Panc1 (cell line): Measurements from ENCODE around the gene LMNTD2. TPM values are rescaled to one million over a fixed set of nuclear protein-coding genes. Genes with fewer than 3 reads are reported as not detected.
A peak's percentile ranks its signal among the peaks of the same experiment; 100 is the strongest.

ENCODE experiments used
- ATAC-seq: fragments of 200-7000 bp; cut with Tn5 transposase; 2 replicates; pipeline ENCODE4 v1.9.1; 2020; ENCODE audit warnings: mild to moderate bottlenecking, moderate library complexity
- BruUV-seq: library from RNA; stranded (reverse); fragments of 400-500 nt; replicated peaks from 2 replicates; lab custom pipeline; 2021; lab: Mats Ljungman, UMichigan
- CTCF ChIA-PET: fragments of 300-600 bp; sonication (Branson Sonifier 250); formaldehyde crosslinking; loops from one replicate; lab custom pipeline; 2022; ENCODE audit warnings: antibody characterized with exemption; lab: Charles Lee
- POLR2A ChIA-PET: fragments of 300-600 bp; sonication (Branson Sonifier 250); formaldehyde crosslinking; loops from one replicate; lab custom pipeline; 2022; ENCODE audit warnings: antibody characterized with exemption; lab: Charles Lee
- DNase-seq: peaks from one replicate; pipeline ENCODE4 v3.0.0-alpha.2; 2010; ENCODE audit warnings: low read depth, low spot score
- H3K27ac ChIP-seq: 2 replicates; pipeline ENCODE4 v1.5.1; 2011; ENCODE audit warnings: mild to moderate bottlenecking, low read length, inconsistent platforms
- H3K27me3 ChIP-seq: fragments of 200-500 bp; sonication (Bioruptor generic); 2 replicates; pipeline ENCODE4 v1.6.0; 2014; ENCODE audit warnings: low read length, inconsistent platforms; ENCODE audit not compliant: control insufficient read depth, insufficient read depth
- H3K36me3 ChIP-seq: fragments of 200-500 bp; sonication (Bioruptor generic); 2 replicates; pipeline ENCODE4 v1.5.1; 2014; ENCODE audit warnings: inconsistent platforms, mild to moderate bottlenecking, low read length, moderate library complexity; ENCODE audit not compliant: control insufficient read depth, insufficient read depth
- H3K4me1 ChIP-seq: 2 replicates; pipeline ENCODE4 v1.5.1; 2011; ENCODE audit warnings: inconsistent platforms, mild to moderate bottlenecking, low read length, moderate library complexity; ENCODE audit not compliant: control insufficient read depth, insufficient read depth
- H3K4me3 ChIP-seq, 2 experiments: 2 replicates each; pipeline ENCODE4 v1.5.1; 2011 to 2012; ENCODE audit warnings: low read depth in 2 of 2, low read length in 2 of 2, mild to moderate bottlenecking in 2 of 2, inconsistent platforms in 1 of 2, moderate library complexity in 1 of 2
- H3K9me3 ChIP-seq: fragments of 200-500 bp; sonication (Bioruptor generic); 2 replicates; pipeline ENCODE4 v1.5.1; 2014; ENCODE audit warnings: low read depth, mild to moderate bottlenecking, inconsistent platforms, low read length, moderate library complexity; ENCODE audit not compliant: control insufficient read depth, insufficient read depth
- CTCF ChIP-seq: fragments of 450-650 bp; IDR thresholded peaks from 2 replicates; pipeline ENCODE4 v1.5.1; 2017; ENCODE audit warnings: mild to moderate bottlenecking
- POLR2AphosphoS5 ChIP-seq: IDR thresholded peaks from 2 replicates; pipeline ENCODE4 v1.6.1; 2012; ENCODE audit warnings: mild to moderate bottlenecking, low read depth, low read length, moderate library complexity
- REST ChIP-seq, 2 experiments: IDR thresholded peaks; 2 replicates each; pipeline ENCODE4 v1.6.1; 2011 to 2012; ENCODE audit warnings: low read depth in 2 of 2, control low read depth in 1 of 2, low read length in 1 of 2, mild to moderate bottlenecking in 1 of 2, moderate library complexity in 1 of 2; ENCODE audit not compliant: insufficient read depth in 1 of 2
- SIN3A ChIP-seq: IDR thresholded peaks from 2 replicates; pipeline ENCODE4 v1.6.1; 2012; ENCODE audit warnings: low read depth, mild to moderate bottlenecking, low read length, moderate library complexity, borderline replicate concordance; ENCODE audit not compliant: insufficient read depth
- TCF7L2 ChIP-seq: IDR thresholded peaks from 2 replicates; pipeline ENCODE4 v1.6.1; 2011; ENCODE audit warnings: mild to moderate bottlenecking, low read depth, low read length, inconsistent platforms
- in situ Hi-C: cut with HindIII; loops from 2 replicates; pipeline ENCODE4 v1.10.0; 2016; ENCODE audit warnings: low sequenced_read_pairs, low pct_unique_long_range_greater_than_20kb
- intact Hi-C: fragments of 100-400 bp; cut with micrococcal nuclease; formaldehyde crosslinking; loops from one replicate; pipeline ENCODE4 v1.10.0; 2022; ENCODE audit not compliant: unreplicated experiment
- total RNA-seq: library from RNA; stranded (reverse); gene quantifications from one replicate; pipeline ENCODE4 v1.2.1, GENCODE V29; 2021; ENCODE audit not compliant: unreplicated experiment

The LMNTD2 gene
- total RNA-seq, 1 experiment from 2014 or later = 21.8 TPM

GRCh38 chr11:555227-555779 lies 5.2 kb downstream of the LMNTD2 start:
- ATAC-seq (peak; percentile 29), DNase-seq (no peak)
- intact Hi-C loops = loop anchor here (10.0 kb wide), 1 partner anchor 169 kb away; no protein-coding TSS in a partner anchor
- CTCF ChIA-PET = interaction anchor here (1.4 kb wide), 1 partner anchor 58 kb away, joined by 3 read pairs; no protein-coding TSS in a partner anchor
- TF ChIP-seq CTCF (no peak), SIN3A (peak; percentile 13; the same call in 1 of the 2 replicates), REST (IDR thresholded peaks at IDR 0.05; ENCODE audit: insufficient read depth in 1 of 2, low read depth in 2 of 2, low read length in 1 of 2) (no peak), POLR2AphosphoS5 (0 out of 2 replicates have a peak, but pooled peaks have one; percentile 5), TCF7L2 (no peak)
- Histone ChIP-seq H3K27ac (0 out of 2 replicates have a peak overlapping the region, but pooled peaks have one; percentile 23), H3K9me3 (no peaks in the 10 kb centered on the region), H3K4me3 (peak overlapping the region; percentile 57 to 59), H3K4me1 (peaks cover 29% of the 10 kb centered on the region), H3K27me3 (no peaks in the 10 kb centered on the region), H3K36me3 (no peaks in the 10 kb centered on the region)
- BruUV-seq = no TSS peak
- POLR2A ChIA-PET = no interaction called here
- in situ Hi-C loops = no loop called here

- no peaks in the 10 kb centered on the region for H3K9me3 ChIP-seq
- TF ChIP-seq SIN3A (0 out of 2 replicates have a peak, but pooled peaks have one; percentile 12), POLR2AphosphoS5 (no peak; the same call in 1 of the 2 replicates), REST (IDR thresholded peaks at IDR 0.05; ENCODE audit: insufficient read depth in 1 of 2, low read depth in 2 of 2, low read length in 1 of 2) (0 out of 4 replicates have a peak, but pooled peaks of 1 of the 2 experiments have one; percentile 16)
- CTCF ChIA-PET = interaction anchor here (0.6 to 1.4 kb wide), 7 partner anchors 21 to 169 kb away, joined by 3 to 10 read pairs (median 3); no protein-coding TSS in a partner anchor
- no peaks in the 10 kb centered on the region for H3K27me3 ChIP-seq
- ATAC-seq = peak; percentile 68
- in situ Hi-C loops = no loop called here
- no peaks in the 10 kb centered on the region for H3K36me3 ChIP-seq
- DNase-seq = no peak
- peak overlapping the region; percentile 66 for H3K27ac ChIP-seq
- H3K4me1 ChIP-seq = peaks cover 22% of the 10 kb centered on the region
- intact Hi-C loops = loop anchor here (10.0 kb wide), 1 partner anchor 170 kb away; no protein-coding TSS in a partner anchor
- POLR2A ChIA-PET = no interaction called here
- H3K4me3 ChIP-seq = peak overlapping the region; percentile 57 to 59
- no TSS peak for BruUV-seq
Measured at GRCh38 chr11:554428-555226, 5.9 kb downstream of the LMNTD2 start.
